Suprapubic skin (tissue), 4 donors: ENCODE results near the gene ASCL5.

ENCODE experiments used
- CTCF ChIP-seq, 2 donors: fragments of 200-600 bp in 1 of 2; fragments of 450-650 bp in 1 of 2; sonication (generic) in 1 of 2; IDR thresholded peaks; one replicate each; pipeline ENCODE4 v1.5.1; 2016 to 2019; ENCODE audit warnings: antibody characterized with exemption in 2 of 2, mild to moderate bottlenecking in 1 of 2, moderate library complexity in 1 of 2
- EP300 ChIP-seq: sonication (generic); formaldehyde crosslinking; IDR thresholded peaks from one replicate; pipeline ENCODE4 v1.6.1; 2017; ENCODE audit warnings: antibody characterized with exemption
- POLR2A ChIP-seq, 2 donors: fragments of 450-650 bp; IDR thresholded peaks; one replicate each; pipeline ENCODE4 v1.6.1; 2017; ENCODE audit warnings: antibody characterized with exemption in 2 of 2, mild to moderate bottlenecking in 2 of 2, moderate library complexity in 2 of 2
- POLR2AphosphoS5 ChIP-seq, 3 donors: sonication (generic); formaldehyde crosslinking; IDR thresholded peaks; one replicate each; pipeline ENCODE4 v1.6.1; 2017; ENCODE audit warnings: antibody characterized with exemption in 3 of 3

GRCh38 chr1:201164645-201165044 lies 37.7 kb upstream of the ASCL5 start:
- TF ChIP-seq CTCF (IDR thresholded peaks at IDR 0.05) (no peak), POLR2AphosphoS5 (IDR thresholded peaks at IDR 0.05) (no peak), POLR2A (IDR thresholded peaks at IDR 0.05) (no peak), EP300 (no peak)
